ENCODE measurements around the gene MAD1L1.

DNA sequence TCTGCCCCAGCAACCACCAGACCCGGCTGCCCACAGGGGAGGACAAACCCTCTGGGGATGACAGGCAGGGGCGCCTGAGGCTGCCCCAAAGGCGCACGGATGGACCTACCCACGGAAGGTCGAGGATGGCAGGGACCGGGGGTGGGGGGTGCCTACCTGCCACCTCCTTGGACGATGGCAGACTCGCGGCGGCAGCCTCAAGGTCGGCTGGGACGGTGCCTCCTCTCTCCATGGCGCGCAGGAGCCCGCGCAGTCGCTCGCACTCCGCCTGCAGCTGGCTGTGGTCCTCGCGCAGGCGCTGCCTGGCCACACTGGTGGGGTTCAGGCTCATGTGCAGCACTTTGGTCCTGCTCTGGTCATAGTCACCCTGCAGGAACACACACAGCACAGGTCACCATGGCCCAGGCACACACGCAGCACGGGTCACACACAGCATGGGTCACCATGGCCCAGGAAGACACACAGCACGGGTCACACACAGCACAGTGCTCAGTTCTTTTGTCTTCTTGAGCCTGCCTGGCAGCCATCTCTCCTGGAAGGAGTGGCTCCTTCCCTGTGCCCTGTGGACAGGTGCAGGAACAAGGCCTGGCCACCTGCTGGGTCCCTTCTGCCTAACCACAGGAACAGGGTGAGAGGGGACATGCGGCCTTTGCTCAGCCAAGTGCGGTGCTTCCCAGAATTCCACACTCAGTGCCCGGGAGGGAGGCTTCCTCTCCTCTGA is 296.1 kb downstream of the MAD1L1 start:
- TF ChIP-seq, protein P1, sequence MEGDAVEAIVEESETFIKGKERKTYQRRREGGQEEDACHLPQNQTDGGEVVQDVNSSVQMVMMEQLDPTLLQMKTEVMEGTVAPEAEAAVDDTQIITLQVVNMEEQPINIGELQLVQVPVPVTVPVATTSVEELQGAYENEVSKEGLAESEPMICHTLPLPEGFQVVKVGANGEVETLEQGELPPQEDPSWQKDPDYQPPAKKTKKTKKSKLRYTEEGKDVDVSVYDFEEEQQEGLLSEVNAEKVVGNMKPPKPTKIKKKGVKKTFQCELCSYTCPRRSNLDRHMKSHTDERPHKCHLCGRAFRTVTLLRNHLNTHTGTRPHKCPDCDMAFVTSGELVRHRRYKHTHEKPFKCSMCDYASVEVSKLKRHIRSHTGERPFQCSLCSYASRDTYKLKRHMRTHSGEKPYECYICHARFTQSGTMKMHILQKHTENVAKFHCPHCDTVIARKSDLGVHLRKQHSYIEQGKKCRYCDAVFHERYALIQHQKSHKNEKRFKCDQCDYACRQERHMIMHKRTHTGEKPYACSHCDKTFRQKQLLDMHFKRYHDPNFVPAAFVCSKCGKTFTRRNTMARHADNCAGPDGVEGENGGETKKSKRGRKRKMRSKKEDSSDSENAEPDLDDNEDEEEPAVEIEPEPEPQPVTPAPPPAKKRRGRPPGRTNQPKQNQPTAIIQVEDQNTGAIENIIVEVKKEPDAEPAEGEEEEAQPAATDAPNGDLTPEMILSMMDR (conservative IDR thresholded peaks at IDR 0.05; ENCODE audit: low read depth, low read length), result no peak
- TF ChIP-seq EZH2 (IDR thresholded peaks at IDR 0.05; ENCODE audit: borderline replicate concordance, low read depth, low read length, poor library complexity, severe bottlenecking), result no peak
